PC-9 (cell line): ENCODE data around the gene COL5A1. TPM values are rescaled to one million over a fixed set of nuclear protein-coding genes. Genes with fewer than 3 reads are reported as not detected.
"Not testable (repeated sequence)": the region's sequence is repeated elsewhere in the genome, so short reads cannot be mapped to it uniquely, and the experiment has no call there.

Experiments used
- BruUV-seq: library from RNA; stranded (reverse); fragments of 400-500 nt; replicated peaks from 2 replicates; lab custom pipeline; 2021; lab: Mats Ljungman, UMichigan
- CTCF ChIA-PET: fragments of 300-600 bp; sonication (Branson Sonifier 250); formaldehyde crosslinking; loops from one replicate; lab custom pipeline; 2022; ENCODE audit warnings: antibody characterized with exemption; lab: Charles Lee
- POLR2A ChIA-PET: fragments of 300-600 bp; sonication (Branson Sonifier 250); formaldehyde crosslinking; loops from one replicate; lab custom pipeline; 2022; ENCODE audit warnings: antibody characterized with exemption; ENCODE audit not compliant: unreplicated experiment; lab: Charles Lee
- DNase-seq, 2 experiments: peaks; one replicate each; pipeline versions ENCODE4 v3.0.0 to v3.0.0-alpha.2; 2015 to 2022; ENCODE audit warnings: mixed read lengths in 1 of 2
- H2AFZ ChIP-seq: fragments of 200-600 bp; sonication (generic); 2 replicates; pipeline ENCODE4 v1.8.1; 2017; ENCODE audit warnings: antibody characterized with exemption
- H3F3A ChIP-seq: fragments of 200-600 bp; sonication (generic); 2 replicates; pipeline ENCODE4 v1.8.1; 2017; ENCODE audit warnings: antibody characterized with exemption, mild to moderate bottlenecking, low read depth; ENCODE audit not compliant: insufficient read depth
- H3K27ac ChIP-seq: fragments of 200-600 bp; sonication (generic); 2 replicates; pipeline ENCODE4 v1.6.1; 2016; ENCODE audit warnings: mixed run types
- H3K27me3 ChIP-seq: fragments of 200-600 bp; sonication (generic); 2 replicates; pipeline ENCODE4 v1.6.1; 2016; ENCODE audit warnings: low read depth, mixed run types; ENCODE audit not compliant: insufficient read depth
- H3K36me3 ChIP-seq: fragments of 200-600 bp; sonication (generic); 2 replicates; pipeline ENCODE4 v1.6.1; 2016; ENCODE audit warnings: low read depth, mixed run types
- H3K4me1 ChIP-seq: fragments of 200-600 bp; sonication (generic); replicated peaks from 2 replicates; pipeline ENCODE4 v1.6.1; 2016; ENCODE audit warnings: mixed run types; ENCODE audit not compliant: insufficient read depth
- H3K4me2 ChIP-seq: fragments of 200-600 bp; sonication (generic); 2 replicates; pipeline ENCODE4 v1.6.1; 2017; ENCODE audit warnings: mixed run types
- H3K4me3 ChIP-seq: fragments of 200-600 bp; sonication (generic); 2 replicates; pipeline ENCODE4 v1.6.1; 2016; ENCODE audit warnings: mixed run types
- H3K79me2 ChIP-seq: fragments of 200-600 bp; sonication (generic); 2 replicates; pipeline ENCODE4 v1.6.1; 2017; ENCODE audit warnings: low read depth, mixed run types
- H3K9me2 ChIP-seq: fragments of 200-600 bp; sonication (generic); 2 replicates; pipeline ENCODE4 v1.8.1; 2017; ENCODE audit warnings: mild to moderate bottlenecking; ENCODE audit not compliant: insufficient read depth
- H3K9me3 ChIP-seq: fragments of 200-600 bp; sonication (generic); 2 replicates; pipeline ENCODE4 v1.8.1; 2016; ENCODE audit warnings: low read depth; ENCODE audit not compliant: insufficient read depth
- H4K20me1 ChIP-seq: fragments of 200-600 bp; sonication (generic); 2 replicates; pipeline ENCODE4 v1.8.1; 2017; ENCODE audit not compliant: insufficient read depth
- CTCF ChIP-seq: fragments of 200-600 bp; sonication (generic); conservative IDR thresholded peaks from 2 replicates; pipeline ENCODE4 v1.6.1; 2017; ENCODE audit warnings: mixed run types, antibody characterized with exemption, mild to moderate bottlenecking, moderate library complexity
- EZH2 ChIP-seq: fragments of 200-600 bp; sonication (generic); IDR thresholded peaks from 2 replicates; pipeline ENCODE4 v1.8.0; 2017; ENCODE audit warnings: antibody characterized with exemption, low read depth
- intact Hi-C: fragments of 100-400 bp; cut with micrococcal nuclease; formaldehyde crosslinking; loops from one replicate; pipeline ENCODE4 v1.10.0; 2022; ENCODE audit not compliant: unreplicated experiment
- total RNA-seq: library from RNA; stranded (reverse); gene quantifications from 2 replicates; pipeline ENCODE4 v1.2.3, GENCODE V29; 2021

COL5A1 gene
- total RNA-seq, 1 experiment from 2014 or later = 15.2 TPM

DNA sequence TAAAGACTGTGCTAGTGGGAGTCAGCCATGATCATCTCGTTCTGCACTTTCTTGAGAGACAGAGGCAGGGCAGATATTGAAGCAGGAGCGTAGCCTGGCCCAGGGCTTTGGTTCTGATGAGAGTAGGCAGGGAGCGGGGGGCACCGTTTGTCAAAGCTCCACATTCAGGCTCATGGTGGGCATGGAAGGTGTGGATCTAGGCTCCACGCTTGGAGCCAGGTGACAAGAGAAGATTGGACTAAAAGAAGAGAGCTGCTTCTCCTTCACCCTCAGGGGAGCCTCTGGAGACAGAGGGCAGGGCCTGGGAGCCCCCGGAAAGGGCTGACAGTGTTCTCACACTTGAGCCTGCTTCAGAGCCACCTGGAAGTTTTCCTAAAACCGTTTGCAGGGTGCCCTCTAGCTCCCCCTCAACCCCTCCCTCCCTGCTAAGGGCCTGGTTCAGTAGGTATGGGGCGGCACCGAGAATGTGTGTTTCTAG lies 214.3 kb downstream of the COL5A1 start:
- POLR2A ChIA-PET = no interaction called here

GRCh38 chr9:134857451-134857850 lies 215.8 kb downstream of the COL5A1 start:
- H3K9me2 ChIP-seq, CTCF ChIA-PET, POLR2A ChIA-PET, H3F3A ChIP-seq, H3K9me3 ChIP-seq, H3K27ac ChIP-seq, BruUV-seq, H3K4me1 ChIP-seq, H3K79me2 ChIP-seq, H3K4me2 ChIP-seq, DNase-seq, H3K36me3 ChIP-seq, H2AFZ ChIP-seq, H4K20me1 ChIP-seq, H3K4me3 ChIP-seq: not testable (repeated sequence)
- peaks cover 74% of the 10 kb centered on the region for H3K27me3 ChIP-seq
- intact Hi-C loops = loop anchor here (5.0 kb wide), 1 partner anchor 410 kb away; no protein-coding TSS in a partner anchor

More for the DNA sequence above, 214.3 kb downstream of the COL5A1 start:
- Histone ChIP-seq H3K4me1 (no peaks in the 10 kb centered on the region), H3K27ac (no peak overlapping the region), H3K36me3 (no peaks in the 10 kb centered on the region), H4K20me1 (no peaks in the 10 kb centered on the region; the same call in 1 of the 2 replicates), H3F3A (no peaks in the 10 kb centered on the region; the same call in 1 of the 2 replicates), H3K9me3 (no peaks in the 10 kb centered on the region), H2AFZ (no peak overlapping the region), H3K27me3 (peaks cover 64% of the 10 kb centered on the region), H3K79me2 (no peaks in the 10 kb centered on the region), H3K4me3 (no peak overlapping the region), H3K9me2 (no peaks in the 10 kb centered on the region), H3K4me2 (no peak overlapping the region)
- TF ChIP-seq EZH2 = no peak
- no peak for TF ChIP-seq CTCF
- BruUV-seq = no TSS peak
- DNase-seq = no peak
- CTCF ChIA-PET = no interaction called here
- intact Hi-C loops = loop anchor here (5.0 kb wide), 1 partner anchor 409 kb away; no protein-coding TSS in a partner anchor

GRCh38 chr9:134858051-134858841 lies 216.6 kb downstream of the COL5A1 start:
- Histone ChIP-seq H3K27ac (no peak overlapping the region), H3K27me3 (peaks cover 77% of the 10 kb centered on the region), H3K4me3 (no peak overlapping the region), H3K4me1 (no peaks in the 10 kb centered on the region), H3K9me3 (no peaks in the 10 kb centered on the region), H3K9me2 (no peaks in the 10 kb centered on the region), H4K20me1 (no peaks in the 10 kb centered on the region; the same call in 1 of the 2 replicates), H3K4me2 (no peak overlapping the region), H2AFZ (no peak overlapping the region), H3K36me3 (no peaks in the 10 kb centered on the region), H3F3A (no peaks in the 10 kb centered on the region; the same call in 1 of the 2 replicates), H3K79me2 (no peaks in the 10 kb centered on the region)
- TF ChIP-seq CTCF (no peak), EZH2 (no peak)
- ChIA-PET POLR2A (no interaction called here), CTCF (no interaction called here)
- peak; percentile 38 to 64 for DNase-seq
- BruUV-seq = no TSS peak
- intact Hi-C loops = loop anchor here (5.0 kb wide), 1 partner anchor 411 kb away; no protein-coding TSS in a partner anchor
